Spleen (tissue), 7 donors: ENCODE measurements around the gene AKT1.

Experiments used
- POLR2A ChIP-seq, 3 donors: fragments of 450-650 bp; IDR thresholded peaks; one replicate each; pipeline ENCODE4 v1.5.1; 2017; ENCODE audit warnings: antibody characterized with exemption in 3 of 3, mild to moderate bottlenecking in 1 of 3
- TF ChIP-seq, protein P1 (sequence below), 11 experiments: fragments of 200-600 bp in 7 of 11; fragments of 450-650 bp in 4 of 11; sonication (generic) in 4 of 11; IDR thresholded peaks in 8 of 11; conservative IDR thresholded peaks in 3 of 11; 1 replicate in 7 of 11; 2 replicates in 4 of 11; pipeline versions ENCODE4 v1.4.0 to v1.8.0; 2016 to 2021; ENCODE audit warnings: antibody characterized with exemption in 11 of 11, inconsistent platforms in 4 of 11, mild to moderate bottlenecking in 1 of 11
- donor health status: DM: no; HTN: no; CAD: no; lungs with moderate emphysema.
- donor health status: DM: no; HTN: no; CAD: no.
- donor health status: DM: no; HTN: no; CAD: no.

- TF ChIP-seq, protein P1, sequence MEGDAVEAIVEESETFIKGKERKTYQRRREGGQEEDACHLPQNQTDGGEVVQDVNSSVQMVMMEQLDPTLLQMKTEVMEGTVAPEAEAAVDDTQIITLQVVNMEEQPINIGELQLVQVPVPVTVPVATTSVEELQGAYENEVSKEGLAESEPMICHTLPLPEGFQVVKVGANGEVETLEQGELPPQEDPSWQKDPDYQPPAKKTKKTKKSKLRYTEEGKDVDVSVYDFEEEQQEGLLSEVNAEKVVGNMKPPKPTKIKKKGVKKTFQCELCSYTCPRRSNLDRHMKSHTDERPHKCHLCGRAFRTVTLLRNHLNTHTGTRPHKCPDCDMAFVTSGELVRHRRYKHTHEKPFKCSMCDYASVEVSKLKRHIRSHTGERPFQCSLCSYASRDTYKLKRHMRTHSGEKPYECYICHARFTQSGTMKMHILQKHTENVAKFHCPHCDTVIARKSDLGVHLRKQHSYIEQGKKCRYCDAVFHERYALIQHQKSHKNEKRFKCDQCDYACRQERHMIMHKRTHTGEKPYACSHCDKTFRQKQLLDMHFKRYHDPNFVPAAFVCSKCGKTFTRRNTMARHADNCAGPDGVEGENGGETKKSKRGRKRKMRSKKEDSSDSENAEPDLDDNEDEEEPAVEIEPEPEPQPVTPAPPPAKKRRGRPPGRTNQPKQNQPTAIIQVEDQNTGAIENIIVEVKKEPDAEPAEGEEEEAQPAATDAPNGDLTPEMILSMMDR (IDR thresholded peaks at IDR 0.05 in 8 of 11, conservative IDR thresholded peaks at IDR 0.05 in 3 of 11), result no peak
- no peak for TF ChIP-seq POLR2A (IDR thresholded peaks at IDR 0.05)
Observed at GRCh38 chr14:104788161-104788818, 7.3 kb downstream of the AKT1 start.
